Activated CD8-positive, alpha-beta memory T cell treated with anti-CD3 and anti-CD28 coated beads, Interleukin-2, amount 10 ng/mL, durations not matched to agents 7 days and 5 days (primary cell): ENCODE data around the gene PHACTR1. TPM values are rescaled to one million over a fixed set of nuclear protein-coding genes. Genes with fewer than 3 reads are reported as not detected.

ENCODE experiments used
- ATAC-seq: fragments of 150-1000 bp; cut with Tn5 transposase; one replicate; pipeline ENCODE4 v1.10.0; 2021; ENCODE audit warnings: moderate library complexity
- CTCF ChIA-PET: fragments of 350-600 bp; sonication (Branson Sonifier 250); formaldehyde crosslinking; loops from one replicate; lab custom pipeline; 2021; ENCODE audit warnings: antibody characterized with exemption; lab: Charles Lee
- DNase-seq: peaks from one replicate; pipeline ENCODE4 v3.0.0-alpha.2; 2020
- H3K27ac Mint-ChIP-seq: one replicate; pipeline ENCODE4 v1.8.0; 2021; ENCODE audit warnings: mild to moderate bottlenecking, mixed read lengths
- H3K27me3 Mint-ChIP-seq: one replicate; pipeline ENCODE4 v1.8.0; 2021; ENCODE audit warnings: mixed read lengths
- H3K36me3 Mint-ChIP-seq: one replicate; pipeline ENCODE4 v1.8.0; 2021; ENCODE audit warnings: mild to moderate bottlenecking, mixed read lengths
- H3K4me1 Mint-ChIP-seq: one replicate; pipeline ENCODE4 v1.8.0; 2021; ENCODE audit warnings: mixed read lengths
- H3K4me3 Mint-ChIP-seq: one replicate; pipeline ENCODE4 v1.8.0; 2021; ENCODE audit warnings: mild to moderate bottlenecking, moderate library complexity, mixed read lengths
- H3K9me3 Mint-ChIP-seq: one replicate; pipeline ENCODE4 v1.8.0; 2022; ENCODE audit warnings: low read depth, mixed read lengths
- total RNA-seq, 2 experiments: library from RNA; stranded (reverse); gene quantifications; one replicate each; pipeline ENCODE4 v1.2.3, GENCODE V29; 2021

The PHACTR1 gene
- total RNA-seq, 2 experiments from 2014 or later, result 0.73 to 2.2 TPM

DNA sequence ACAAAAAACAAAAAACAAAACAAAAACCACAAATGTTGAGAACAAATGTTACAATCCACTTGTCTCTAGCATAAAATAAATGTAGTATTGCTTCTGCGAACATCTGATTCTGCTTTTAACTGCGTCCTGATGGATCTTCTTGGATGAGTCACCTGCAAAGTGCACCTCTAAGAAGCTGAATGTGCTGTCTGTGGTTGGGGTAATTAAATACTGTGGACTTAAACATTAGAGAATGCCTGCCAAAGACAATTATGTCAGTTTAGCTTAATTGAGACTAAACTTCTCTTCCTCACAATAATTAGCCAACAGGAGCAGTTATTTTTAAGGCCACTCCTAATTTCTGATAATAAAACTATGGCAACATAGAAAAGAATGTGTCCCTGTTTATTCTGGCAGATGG is 253.4 kb downstream of the PHACTR1 start:
- no peaks in the 10 kb centered on the region for H3K4me1 Mint-ChIP-seq
- H3K27me3 Mint-ChIP-seq, result peaks cover 32% of the 10 kb centered on the region
- CTCF ChIA-PET, result no interaction called here
- no peak for DNase-seq
- H3K27ac Mint-ChIP-seq, result no peak overlapping the region
- no peaks in the 10 kb centered on the region for H3K9me3 Mint-ChIP-seq
- no peak overlapping the region for H3K4me3 Mint-ChIP-seq
- H3K36me3 Mint-ChIP-seq, result no peaks in the 10 kb centered on the region
- no peak for ATAC-seq

DNA sequence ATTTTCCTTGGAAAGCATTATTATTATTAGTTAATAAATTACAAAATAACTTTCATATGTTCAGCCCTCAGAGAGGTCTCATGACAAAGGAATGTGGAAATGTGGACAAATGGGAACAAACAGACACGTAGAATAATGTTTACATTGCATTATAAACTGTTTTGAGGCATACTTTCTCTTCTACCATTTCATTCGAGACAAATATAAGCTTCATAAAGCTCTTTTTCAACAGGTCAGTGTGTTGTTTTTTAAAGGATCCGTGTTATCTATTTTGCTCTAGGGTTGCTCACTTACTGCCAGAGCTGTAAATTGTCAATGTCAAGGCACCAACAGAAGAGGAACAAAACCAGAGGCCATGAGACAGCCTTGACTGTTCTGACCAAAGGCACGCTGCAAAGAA is 256.8 kb downstream of the PHACTR1 start:
- ATAC-seq (no peak), DNase-seq (no peak)
- peaks cover 17% of the 10 kb centered on the region for H3K27me3 Mint-ChIP-seq
- H3K4me3 Mint-ChIP-seq, result no peak overlapping the region
- no peaks in the 10 kb centered on the region for H3K4me1 Mint-ChIP-seq
- CTCF ChIA-PET, result no interaction called here
- H3K27ac Mint-ChIP-seq, result no peak overlapping the region
- no peaks in the 10 kb centered on the region for H3K36me3 Mint-ChIP-seq
- no peaks in the 10 kb centered on the region for H3K9me3 Mint-ChIP-seq

DNA sequence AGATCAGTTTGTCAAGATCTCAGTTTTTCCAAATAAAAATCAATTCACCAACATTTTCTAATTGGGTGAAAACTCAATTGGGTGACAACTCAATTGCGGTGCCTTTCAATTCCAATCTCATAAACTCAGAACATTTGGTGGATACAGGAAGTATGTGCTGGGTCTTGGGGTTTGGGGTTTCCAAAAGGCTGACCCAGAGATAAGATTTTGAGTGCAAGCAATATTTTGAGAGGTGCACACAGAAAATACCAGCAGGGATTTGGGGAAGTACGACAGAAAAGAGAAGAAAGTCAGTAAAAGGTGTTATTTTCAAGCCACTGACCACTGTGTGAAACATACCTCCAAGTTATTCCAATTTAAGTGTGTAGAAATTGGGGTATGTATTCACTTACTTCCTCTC is 258.0 kb downstream of the PHACTR1 start:
- no peaks in the 10 kb centered on the region for H3K4me1 Mint-ChIP-seq
- no peaks in the 10 kb centered on the region for H3K36me3 Mint-ChIP-seq
- H3K4me3 Mint-ChIP-seq, result no peak overlapping the region
- H3K27ac Mint-ChIP-seq, result no peak overlapping the region
- no peak for DNase-seq
- H3K9me3 Mint-ChIP-seq, result no peaks in the 10 kb centered on the region
- peaks cover 9% of the 10 kb centered on the region for H3K27me3 Mint-ChIP-seq
- no peak for ATAC-seq
- CTCF ChIA-PET, result no interaction called here

DNA sequence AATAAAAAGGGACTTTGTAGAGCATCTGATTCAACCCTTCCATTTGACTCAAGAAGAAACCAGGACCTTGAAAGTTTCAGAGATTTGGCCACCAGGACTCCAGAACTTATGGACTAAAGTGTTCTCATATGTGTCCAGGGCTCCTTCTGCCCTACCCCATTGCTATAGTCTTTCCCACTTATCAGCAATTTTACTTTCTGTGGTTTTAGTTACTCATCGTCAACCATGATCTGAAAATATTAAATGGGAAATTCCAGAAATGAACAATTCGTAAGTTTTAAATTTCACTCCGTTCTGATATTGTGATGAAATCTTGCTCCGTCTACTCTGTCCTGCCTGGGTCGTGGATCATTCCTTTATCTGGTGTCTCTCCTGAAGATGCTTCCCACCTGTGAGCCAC is 259.8 kb downstream of the PHACTR1 start:
- H3K27me3 Mint-ChIP-seq, result peaks cover 6% of the 10 kb centered on the region
- DNase-seq, result no peak

DNA sequence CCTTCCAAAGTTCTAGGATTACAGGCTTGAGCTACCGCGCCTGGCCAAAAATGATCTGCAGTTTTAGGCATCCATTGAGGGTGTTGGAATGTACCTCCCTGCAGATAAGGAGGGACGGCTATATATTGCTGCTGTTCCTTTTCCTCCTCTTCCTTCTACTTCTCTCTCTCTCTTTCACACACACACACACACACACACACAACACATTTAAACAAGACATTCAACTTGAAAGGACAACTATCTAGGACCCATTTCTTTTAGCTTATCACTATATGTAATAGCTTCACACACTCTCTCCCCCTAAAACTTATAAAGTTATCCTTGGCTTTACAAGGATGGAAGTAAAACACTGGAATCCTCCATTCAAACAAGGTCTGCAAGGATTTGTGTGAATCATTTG is 260.6 kb downstream of the PHACTR1 start:
- Mint-ChIP-seq H3K9me3 (no peaks in the 10 kb centered on the region), H3K4me1 (no peaks in the 10 kb centered on the region)
- CTCF ChIA-PET, result no interaction called here

More for the DNA sequence above, 259.8 kb downstream of the PHACTR1 start:
- ATAC-seq, result no peak
- Mint-ChIP-seq H3K9me3 (no peaks in the 10 kb centered on the region), H3K27ac (no peak overlapping the region), H3K4me1 (no peaks in the 10 kb centered on the region), H3K36me3 (no peaks in the 10 kb centered on the region), H3K4me3 (no peak overlapping the region)
- CTCF ChIA-PET, result no interaction called here

DNA sequence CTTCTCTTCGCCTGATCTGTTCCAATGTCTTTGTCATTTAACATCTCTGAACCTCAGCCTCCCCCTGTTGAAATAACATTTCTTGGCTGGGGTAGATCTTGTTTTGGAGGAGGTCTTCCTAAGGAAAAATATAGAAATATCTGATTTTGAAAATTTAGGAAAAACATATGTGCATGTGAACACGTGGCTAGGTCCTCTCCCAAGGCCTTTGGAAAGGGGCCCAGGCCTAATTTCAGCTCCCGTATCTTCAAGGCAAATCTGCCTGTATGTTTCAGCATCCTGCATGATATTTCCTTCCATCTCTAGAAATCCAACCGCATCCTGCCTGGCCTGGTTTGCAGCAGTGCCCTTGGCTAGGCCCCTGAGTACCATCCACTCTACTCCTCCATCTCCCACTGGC is 261.2 kb downstream of the PHACTR1 start:
- DNase-seq (no peak), ATAC-seq (no peak)
- Mint-ChIP-seq H3K27me3 (peaks cover 6% of the 10 kb centered on the region), H3K27ac (no peak overlapping the region), H3K4me1 (no peaks in the 10 kb centered on the region), H3K9me3 (no peaks in the 10 kb centered on the region), H3K36me3 (no peaks in the 10 kb centered on the region), H3K4me3 (no peak overlapping the region)
- CTCF ChIA-PET, result no interaction called here

More for the DNA sequence above, 260.6 kb downstream of the PHACTR1 start:
- Mint-ChIP-seq H3K4me3 (no peak overlapping the region), H3K27me3 (peaks cover 6% of the 10 kb centered on the region), H3K36me3 (no peaks in the 10 kb centered on the region), H3K27ac (no peak overlapping the region)
- no peak for DNase-seq
- no peak for ATAC-seq

DNA sequence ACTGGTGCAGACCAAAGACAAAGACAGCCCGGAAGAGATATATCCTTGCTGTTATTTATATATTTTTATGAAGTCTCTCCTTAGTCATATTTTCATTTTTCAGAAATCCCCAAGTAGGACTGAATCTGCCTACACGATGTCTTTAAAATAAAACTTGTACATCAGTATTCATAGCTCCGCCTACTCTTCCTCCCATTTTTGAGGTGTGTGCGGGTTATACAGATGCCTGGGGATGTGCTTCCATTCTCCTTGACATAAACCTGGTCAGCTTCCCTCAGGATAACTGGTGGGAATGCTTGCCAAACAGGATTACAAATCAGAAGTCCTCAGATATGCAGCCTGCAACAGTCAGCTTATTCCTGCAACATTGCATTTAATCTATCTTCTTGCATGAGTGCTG is 264.2 kb downstream of the PHACTR1 start:
- CTCF ChIA-PET, result no interaction called here
- Mint-ChIP-seq H3K4me1 (no peaks in the 10 kb centered on the region), H3K4me3 (no peak overlapping the region), H3K27me3 (no peaks in the 10 kb centered on the region), H3K9me3 (peaks cover 2% of the 10 kb centered on the region), H3K27ac (no peak overlapping the region), H3K36me3 (no peaks in the 10 kb centered on the region)
- no peak for DNase-seq
- ATAC-seq, result no peak

DNA sequence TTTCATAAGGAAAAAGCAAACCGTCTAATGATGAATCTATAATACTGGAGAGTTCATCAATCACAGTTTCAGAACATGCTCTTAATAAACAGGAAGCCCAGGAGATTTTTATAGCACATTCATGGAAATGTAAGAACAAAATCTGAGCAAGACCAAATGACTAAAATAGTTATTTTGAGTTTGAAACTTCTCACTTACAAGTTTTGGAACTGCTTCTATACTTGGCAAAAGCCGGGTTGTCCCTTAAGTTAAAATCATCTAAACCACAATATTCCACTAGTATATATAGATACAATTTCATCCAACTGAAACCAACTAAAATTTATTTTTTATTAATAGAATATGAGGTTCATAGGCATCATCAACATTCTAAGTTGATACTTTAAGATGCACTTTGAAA is 268.2 kb downstream of the PHACTR1 start:
- Mint-ChIP-seq H3K4me3 (no peak overlapping the region), H3K4me1 (no peaks in the 10 kb centered on the region), H3K27ac (no peak overlapping the region), H3K27me3 (no peaks in the 10 kb centered on the region), H3K9me3 (peaks cover 2% of the 10 kb centered on the region), H3K36me3 (no peaks in the 10 kb centered on the region)
- DNase-seq (no peak), ATAC-seq (no peak)
- CTCF ChIA-PET, result no interaction called here

DNA sequence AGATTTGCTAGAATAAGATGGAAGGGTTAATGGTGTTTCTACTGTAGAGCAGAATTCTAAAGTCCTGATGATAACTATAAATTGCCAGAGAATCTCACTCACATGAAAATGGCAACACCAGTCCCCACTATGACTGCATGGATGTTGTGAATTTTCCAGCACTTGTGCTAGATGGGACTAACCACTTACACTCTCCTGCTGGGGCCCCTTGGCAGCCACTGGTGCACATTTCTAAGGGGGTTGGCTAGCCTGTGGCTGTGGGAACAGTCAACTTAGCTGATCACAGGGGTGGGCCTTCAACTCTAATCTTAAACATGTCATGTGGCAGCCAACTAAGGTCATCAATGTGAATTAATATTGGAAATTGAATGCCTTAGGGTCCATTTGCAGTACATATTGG is 271.2 kb downstream of the PHACTR1 start:
- no peak overlapping the region for H3K27ac Mint-ChIP-seq
- ATAC-seq (no peak), DNase-seq (no peak)
- H3K4me3 Mint-ChIP-seq, result no peak overlapping the region
- H3K36me3 Mint-ChIP-seq, result no peaks in the 10 kb centered on the region
- H3K27me3 Mint-ChIP-seq, result no peaks in the 10 kb centered on the region
- no peaks in the 10 kb centered on the region for H3K4me1 Mint-ChIP-seq
- H3K9me3 Mint-ChIP-seq, result peaks cover 2% of the 10 kb centered on the region
- CTCF ChIA-PET, result no interaction called here

DNA sequence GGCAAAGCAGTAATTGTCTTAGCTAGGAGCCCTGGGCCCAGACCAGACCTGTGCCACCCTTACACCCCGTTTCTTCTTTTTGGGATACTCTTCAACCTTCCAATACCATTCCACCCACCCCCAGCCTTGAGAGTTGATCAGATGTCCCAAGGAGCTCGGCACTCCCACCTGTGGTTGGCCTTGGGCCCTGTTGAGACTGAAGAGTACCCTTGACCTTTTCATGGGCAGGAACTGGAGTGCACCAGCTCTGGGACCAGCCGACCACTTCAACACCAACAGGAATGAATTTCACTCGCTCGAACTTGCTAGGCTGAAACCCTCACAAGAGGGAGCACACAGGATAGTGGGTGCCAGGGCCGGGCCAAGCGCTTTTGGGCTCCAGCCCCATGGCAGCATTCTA is 273.6 kb downstream of the PHACTR1 start:
- CTCF ChIA-PET, result no interaction called here
- H3K4me1 Mint-ChIP-seq, result no peaks in the 10 kb centered on the region

DNA sequence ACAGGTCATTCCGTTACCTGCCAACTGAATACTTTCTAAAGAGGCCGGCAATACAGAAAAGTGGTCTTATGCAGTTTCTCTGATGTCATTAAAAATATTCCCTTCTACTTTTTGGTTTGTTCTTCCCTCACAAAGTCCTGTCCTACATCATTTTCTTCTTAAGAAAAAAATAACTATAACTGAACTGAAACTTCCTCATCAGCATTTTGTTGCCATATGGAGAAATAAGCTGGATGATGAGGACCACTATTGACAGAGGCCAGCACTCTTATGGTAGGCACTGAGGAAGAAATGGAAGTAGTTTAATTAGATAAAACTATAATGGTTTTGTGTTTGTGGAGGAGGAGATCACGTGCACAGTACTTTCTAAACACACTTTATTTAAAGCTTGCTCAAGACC is 274.9 kb downstream of the PHACTR1 start:
- Mint-ChIP-seq H3K4me1 (no peaks in the 10 kb centered on the region), H3K27ac (no peak overlapping the region), H3K36me3 (no peaks in the 10 kb centered on the region), H3K9me3 (no peaks in the 10 kb centered on the region), H3K4me3 (no peak overlapping the region), H3K27me3 (peaks cover 5% of the 10 kb centered on the region)
- no peak for DNase-seq
- CTCF ChIA-PET, result no interaction called here
- no peak for ATAC-seq

More for the DNA sequence above, 273.6 kb downstream of the PHACTR1 start:
- ATAC-seq (no peak), DNase-seq (no peak)
- H3K9me3 Mint-ChIP-seq, result no peaks in the 10 kb centered on the region
- H3K4me3 Mint-ChIP-seq, result no peak overlapping the region
- no peaks in the 10 kb centered on the region for H3K36me3 Mint-ChIP-seq
- H3K27ac Mint-ChIP-seq, result no peak overlapping the region
- peaks cover 4% of the 10 kb centered on the region for H3K27me3 Mint-ChIP-seq

DNA sequence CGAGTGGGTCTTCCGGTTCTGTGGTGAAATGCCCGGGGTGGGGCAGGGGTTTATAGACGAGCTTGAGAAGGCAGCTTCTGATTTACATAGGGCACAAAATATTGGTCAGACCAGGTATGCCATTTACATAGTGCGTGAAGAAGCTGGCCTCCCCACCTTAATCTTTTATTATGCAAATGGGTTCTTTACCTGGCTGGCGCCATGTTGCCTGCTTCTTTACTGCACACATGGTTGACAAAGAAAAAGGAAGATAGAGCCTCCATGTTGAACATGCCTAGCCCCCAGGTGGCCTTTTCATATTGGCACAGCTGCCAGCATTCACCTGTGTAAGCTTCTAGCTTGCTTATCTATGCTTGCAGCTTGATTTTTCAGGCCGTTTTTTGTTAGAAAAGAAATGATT is 276.2 kb downstream of the PHACTR1 start:
- Mint-ChIP-seq H3K9me3 (no peaks in the 10 kb centered on the region), H3K4me3 (no peak overlapping the region), H3K4me1 (no peaks in the 10 kb centered on the region), H3K27me3 (peaks cover 5% of the 10 kb centered on the region), H3K36me3 (no peaks in the 10 kb centered on the region), H3K27ac (no peak overlapping the region)
- no peak for ATAC-seq
- DNase-seq, result no peak
- CTCF ChIA-PET, result no interaction called here

DNA sequence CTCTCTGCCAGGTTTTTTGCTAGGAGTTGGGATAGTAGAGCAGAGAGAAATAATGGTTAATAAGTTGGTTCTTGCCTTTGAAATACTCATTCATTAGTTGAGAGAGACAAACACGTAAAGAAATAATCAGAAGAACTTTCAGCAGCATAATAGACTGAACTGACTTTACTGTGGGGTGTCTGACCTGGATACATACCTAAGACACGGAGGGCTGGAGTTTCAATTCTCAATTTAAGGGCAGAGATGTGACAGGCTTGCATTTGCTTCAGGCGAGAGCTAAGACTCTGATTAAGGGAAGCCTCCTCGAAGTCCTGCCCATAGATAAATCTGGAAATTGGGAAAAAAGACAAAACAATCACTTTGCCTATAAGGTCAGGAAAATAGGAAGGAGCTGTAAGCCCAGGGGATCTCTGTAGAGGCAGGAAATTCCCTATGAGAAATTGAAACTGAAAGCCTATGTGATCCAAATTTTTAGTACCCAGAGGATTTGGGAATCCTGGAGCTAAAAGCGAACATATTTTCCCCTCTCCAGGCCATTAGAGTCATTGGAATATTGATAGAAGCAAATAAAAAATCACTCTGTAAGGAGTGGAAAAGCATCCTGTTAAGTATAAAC is 276.8 kb downstream of the PHACTR1 start:
- H3K4me3 Mint-ChIP-seq, result no peak overlapping the region
- CTCF ChIA-PET, result no interaction called here
- H3K9me3 Mint-ChIP-seq, result no peaks in the 10 kb centered on the region
- H3K4me1 Mint-ChIP-seq, result no peaks in the 10 kb centered on the region
- ATAC-seq (no peak), DNase-seq (no peak)
- H3K27me3 Mint-ChIP-seq, result peaks cover 5% of the 10 kb centered on the region
- H3K36me3 Mint-ChIP-seq, result no peaks in the 10 kb centered on the region
- H3K27ac Mint-ChIP-seq, result no peak overlapping the region

DNA sequence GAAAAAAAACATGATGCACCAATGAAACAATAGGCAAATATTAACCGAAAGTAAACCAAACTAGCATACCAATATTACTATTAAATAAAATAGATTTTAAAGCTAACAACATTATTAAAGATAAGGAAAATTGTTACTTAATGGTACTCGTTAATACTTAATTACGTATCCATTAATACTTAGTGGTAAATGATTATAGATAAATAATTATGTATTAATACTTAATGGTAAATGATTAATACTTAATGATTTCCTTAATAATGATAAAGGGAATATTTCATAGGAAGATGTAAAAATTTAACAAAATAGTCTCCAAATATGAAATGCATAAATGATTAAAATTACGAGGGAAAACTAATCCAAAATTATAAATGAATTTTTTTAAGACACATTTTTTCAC is 278.9 kb downstream of the PHACTR1 start:
- CTCF ChIA-PET, result no interaction called here
- no peak overlapping the region for H3K27ac Mint-ChIP-seq
- no peaks in the 10 kb centered on the region for H3K36me3 Mint-ChIP-seq
- H3K9me3 Mint-ChIP-seq, result no peaks in the 10 kb centered on the region
- no peak for DNase-seq
- H3K27me3 Mint-ChIP-seq, result peaks cover 5% of the 10 kb centered on the region
- no peaks in the 10 kb centered on the region for H3K4me1 Mint-ChIP-seq
- ATAC-seq, result no peak
- H3K4me3 Mint-ChIP-seq, result no peak overlapping the region

DNA sequence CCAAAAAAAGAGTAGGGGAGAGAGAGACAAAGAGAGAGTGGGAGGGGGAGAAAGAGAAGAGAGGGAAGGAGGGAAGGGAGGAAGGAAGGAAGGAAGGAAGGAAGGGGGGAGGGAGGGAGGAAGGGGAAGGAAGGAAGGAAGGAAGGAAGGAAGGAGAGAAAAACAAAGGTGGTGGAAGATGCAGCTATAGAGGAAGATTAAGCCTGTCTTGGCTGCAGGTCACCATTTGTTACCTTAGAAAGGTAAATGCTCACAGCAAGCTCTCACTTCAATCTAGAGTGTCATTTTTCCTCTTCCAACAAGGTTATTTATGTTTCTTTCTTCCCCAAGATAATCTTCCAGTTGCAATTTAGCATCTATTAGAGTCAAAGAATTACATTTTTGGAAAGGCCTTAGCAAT is 284.0 kb downstream of the PHACTR1 start:
- no peaks in the 10 kb centered on the region for H3K36me3 Mint-ChIP-seq
- peaks cover 17% of the 10 kb centered on the region for H3K27me3 Mint-ChIP-seq
- H3K4me3 Mint-ChIP-seq, result no peak overlapping the region
- ATAC-seq (no peak), DNase-seq (no peak)
- no peak overlapping the region for H3K27ac Mint-ChIP-seq
- CTCF ChIA-PET, result no interaction called here
- H3K9me3 Mint-ChIP-seq, result no peaks in the 10 kb centered on the region
- no peaks in the 10 kb centered on the region for H3K4me1 Mint-ChIP-seq
